T-helper 2 cell treated with Interferon-gamma antibody and Interleukin-4, amounts not matched to agents 5 μg/mL and 100 μg/mL, for 36 hours (primary cell): ENCODE data around the gene PTCD2.

Experiments used
- DNase-seq: peaks from one replicate; pipeline ENCODE4 v3.0.0; 2021; ENCODE audit warnings: low spot score
- H3K27ac Mint-ChIP-seq: one replicate; pipeline ENCODE4 v1.8.0; 2021; ENCODE audit warnings: mild to moderate bottlenecking, mixed read lengths
- H3K27me3 Mint-ChIP-seq: one replicate; pipeline ENCODE4 v1.8.0; 2021; ENCODE audit warnings: low read depth, mixed read lengths
- H3K36me3 Mint-ChIP-seq: one replicate; pipeline ENCODE4 v1.8.0; 2021; ENCODE audit warnings: low read depth, mixed read lengths
- H3K4me1 Mint-ChIP-seq: one replicate; pipeline ENCODE4 v1.8.0; 2021; ENCODE audit warnings: low read depth, mixed read lengths
- H3K4me3 Mint-ChIP-seq: one replicate; pipeline ENCODE4 v1.8.0; 2022; ENCODE audit warnings: mild to moderate bottlenecking, moderate library complexity, mixed read lengths
- H3K9me3 Mint-ChIP-seq: one replicate; pipeline ENCODE4 v1.8.0; 2021; ENCODE audit warnings: mixed read lengths

Gene PTCD2

DNA sequence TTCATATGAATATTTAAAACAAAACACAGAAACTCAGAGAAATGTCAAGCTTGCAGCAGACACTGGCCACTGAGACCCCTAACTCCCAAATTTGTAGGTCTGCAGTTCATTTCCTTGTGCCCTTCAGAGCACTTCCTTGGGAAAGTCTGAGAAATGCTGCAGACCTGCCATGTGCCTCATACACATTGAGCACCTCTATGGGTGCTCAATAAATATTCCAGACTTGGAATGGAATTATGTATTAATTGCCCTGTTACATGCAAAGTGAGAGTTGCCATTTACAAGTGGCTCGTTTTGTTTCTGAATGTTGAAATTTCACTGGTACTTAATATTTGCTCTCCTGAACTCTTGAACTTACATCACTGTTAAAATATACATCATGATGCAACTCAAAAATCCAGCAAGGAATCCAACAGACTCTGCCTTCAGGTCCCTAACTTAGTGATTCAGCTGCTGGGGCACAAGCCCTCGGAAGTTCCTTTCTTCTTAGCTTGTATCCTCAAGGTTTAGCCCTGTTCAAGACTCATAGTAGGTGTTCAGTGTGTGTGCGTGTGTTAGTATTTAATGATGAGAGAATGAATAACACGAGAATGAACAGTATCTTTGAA lies 90.6 kb downstream of the PTCD2 start:
- no peaks in the 10 kb centered on the region for H3K4me1 Mint-ChIP-seq
- no peak overlapping the region for H3K4me3 Mint-ChIP-seq
- H3K27me3 Mint-ChIP-seq = no peaks in the 10 kb centered on the region
- no peak for DNase-seq
- H3K27ac Mint-ChIP-seq = no peak overlapping the region
- no peaks in the 10 kb centered on the region for H3K36me3 Mint-ChIP-seq
- no peaks in the 10 kb centered on the region for H3K9me3 Mint-ChIP-seq

- DNase-seq = no peak
- Mint-ChIP-seq H3K36me3 (no peaks in the 10 kb centered on the region), H3K4me3 (no peak overlapping the region), H3K27me3 (no peaks in the 10 kb centered on the region), H3K27ac (no peak overlapping the region), H3K4me1 (no peaks in the 10 kb centered on the region), H3K9me3 (no peaks in the 10 kb centered on the region)
Measured at GRCh38 chr5:72412283-72413055, 92.3 kb downstream of the PTCD2 start.

DNA sequence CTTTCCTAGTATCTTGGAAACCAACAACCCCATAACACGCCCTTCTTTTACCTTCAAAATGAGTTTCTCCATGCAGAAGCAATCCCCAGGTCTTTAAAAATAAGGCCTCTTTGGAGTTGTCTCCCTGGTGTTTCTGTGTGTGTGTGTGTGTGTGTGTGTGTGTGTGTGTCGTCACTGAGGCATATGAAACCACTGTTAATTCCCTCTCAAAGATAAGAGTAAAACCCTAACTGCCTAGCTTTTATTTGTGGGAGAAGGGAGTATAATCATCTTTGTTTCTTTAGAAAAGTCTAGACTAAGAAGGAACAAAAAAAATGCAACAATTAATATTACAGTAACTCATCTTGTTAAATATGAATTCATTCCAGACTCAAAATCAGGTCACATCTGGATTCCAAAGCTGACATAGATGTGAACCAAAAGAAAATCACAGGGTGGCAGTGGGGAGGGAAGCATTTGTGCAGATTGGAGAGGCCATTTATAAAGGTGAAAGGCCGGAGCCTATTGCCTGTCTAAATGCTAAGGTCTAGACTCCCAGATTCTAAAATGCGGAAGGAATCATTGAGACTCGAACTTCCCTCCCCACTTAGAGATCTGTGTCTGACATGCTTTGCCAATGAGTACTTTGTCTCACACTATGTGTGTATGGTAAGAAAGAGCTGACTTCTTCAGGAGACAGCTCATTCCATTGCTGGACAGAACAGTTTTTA lies 95.6 kb downstream of the PTCD2 start:
- no peaks in the 10 kb centered on the region for H3K9me3 Mint-ChIP-seq
- DNase-seq = no peak
- H3K4me3 Mint-ChIP-seq = no peak overlapping the region
- H3K4me1 Mint-ChIP-seq = no peaks in the 10 kb centered on the region
- H3K27me3 Mint-ChIP-seq = no peaks in the 10 kb centered on the region
- H3K27ac Mint-ChIP-seq = no peak overlapping the region
- no peaks in the 10 kb centered on the region for H3K36me3 Mint-ChIP-seq

- H3K4me3 Mint-ChIP-seq = no peak overlapping the region
- H3K36me3 Mint-ChIP-seq = no peaks in the 10 kb centered on the region
- no peaks in the 10 kb centered on the region for H3K4me1 Mint-ChIP-seq
- no peak overlapping the region for H3K27ac Mint-ChIP-seq
- no peak for DNase-seq
- H3K9me3 Mint-ChIP-seq = no peaks in the 10 kb centered on the region
- peaks cover 3% of the 10 kb centered on the region for H3K27me3 Mint-ChIP-seq
Measured at GRCh38 chr5:72417333-72418062, 97.3 kb downstream of the PTCD2 start.
